HG02610 (cell line): Measurements from ENCODE around the gene IPO8.
"Not testable (repeated sequence)": the region's sequence is repeated elsewhere in the genome, so short reads cannot be mapped to it uniquely, and the experiment has no call there.

Experiments
- ATAC-seq: cut with Tn5 transposase; IDR thresholded peaks from one replicate; pipeline ENCODE4 v1.9.1; 2021; ENCODE audit warnings: mild to moderate bottlenecking, moderate library complexity; ENCODE audit not compliant: unreplicated experiment

The IPO8 gene

DNA sequence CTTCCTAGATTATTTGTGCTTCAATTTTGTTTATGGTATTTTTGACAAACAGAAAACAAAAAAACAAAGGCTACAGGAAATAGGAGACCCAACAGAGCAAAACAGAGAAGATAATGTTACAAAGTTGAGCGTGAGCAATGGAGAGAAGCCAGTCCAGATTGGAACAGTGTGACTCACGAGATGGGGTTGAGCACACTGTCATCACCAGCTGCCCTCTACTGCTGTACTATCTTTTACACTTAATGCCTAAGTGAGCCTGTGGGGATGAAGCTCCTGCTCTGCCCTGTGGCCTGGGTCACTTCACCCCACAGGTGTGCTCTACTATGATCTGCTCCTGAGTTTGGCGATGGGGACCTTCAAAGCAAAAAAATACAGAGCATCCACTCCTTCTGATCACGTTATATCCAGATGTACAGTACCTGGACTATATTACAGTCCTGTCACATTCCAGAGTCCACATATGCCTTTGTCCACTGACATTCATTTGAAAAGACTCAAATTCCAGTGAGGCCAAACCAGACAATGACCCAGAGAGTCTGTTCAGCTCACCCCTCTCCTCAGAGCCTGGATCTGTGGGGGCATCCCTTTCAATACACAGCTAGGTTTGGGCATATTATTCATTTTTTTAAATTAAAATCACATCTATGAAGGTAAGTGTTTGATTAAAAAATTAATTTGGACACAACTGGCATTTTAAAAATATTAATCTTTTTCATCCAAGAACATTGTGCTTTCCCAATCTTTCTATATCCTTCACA, 4.4 kb downstream of the IPO8 start:
- ATAC-seq: no peak

DNA sequence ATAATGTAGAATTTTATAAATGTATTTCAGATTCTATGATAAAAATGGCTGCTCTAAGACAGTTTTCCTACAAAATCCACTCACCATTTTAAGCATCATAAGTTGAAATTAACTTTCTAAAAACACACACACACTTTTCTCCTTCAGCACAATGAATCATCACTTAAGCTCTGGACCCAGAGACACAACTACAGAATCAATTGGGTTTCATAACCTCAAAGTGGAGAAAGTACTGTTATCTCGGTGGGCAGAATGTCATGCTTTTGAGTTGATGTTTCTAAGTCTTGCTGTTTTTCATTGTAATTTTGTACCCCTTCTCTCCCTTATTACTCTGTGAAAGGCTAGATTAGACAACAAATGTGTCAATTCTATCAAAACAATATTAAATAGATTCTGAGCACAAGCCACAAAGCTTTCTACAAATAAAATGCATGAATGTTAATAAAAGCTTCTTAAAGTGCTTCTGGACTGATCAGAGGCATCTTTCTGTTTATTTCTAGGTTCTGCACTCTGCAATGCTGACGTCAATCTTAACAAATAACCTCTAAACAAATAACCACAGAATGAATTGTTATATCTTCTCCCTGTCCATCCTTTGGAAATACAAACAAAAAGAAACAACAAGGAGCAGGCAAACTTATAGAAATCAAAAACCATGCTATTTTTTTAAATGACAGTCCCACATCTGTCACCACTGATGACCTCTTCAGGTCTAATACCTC, 8.2 kb downstream of the IPO8 start:
- ATAC-seq: no peak

- no peak for ATAC-seq
These were observed 16.4 kb downstream of the IPO8 start for GRCh38 chr12:30679241-30679640.

- no peak for ATAC-seq
These were observed 17.4 kb downstream of the IPO8 start for GRCh38 chr12:30678221-30678620.

DNA sequence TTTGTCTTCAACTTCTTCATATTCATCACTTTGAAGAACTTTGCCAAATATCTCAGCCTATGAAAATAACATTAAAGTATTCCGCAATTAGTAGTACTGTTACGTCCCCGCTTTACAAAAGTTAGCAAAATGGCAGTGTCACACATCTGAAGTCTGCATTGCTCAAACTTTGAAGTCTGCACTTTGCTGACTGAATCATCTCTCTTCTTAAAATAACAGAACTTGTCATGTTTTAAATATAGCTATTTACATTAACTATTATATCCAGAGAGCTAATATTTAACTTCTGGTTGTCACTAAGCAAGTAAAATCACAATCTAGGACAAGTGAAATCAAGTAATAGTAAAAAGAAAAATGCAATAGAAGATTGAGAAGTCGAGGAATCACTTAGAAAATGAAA, 34.5 kb downstream of the IPO8 start:
- ATAC-seq: no peak

DNA sequence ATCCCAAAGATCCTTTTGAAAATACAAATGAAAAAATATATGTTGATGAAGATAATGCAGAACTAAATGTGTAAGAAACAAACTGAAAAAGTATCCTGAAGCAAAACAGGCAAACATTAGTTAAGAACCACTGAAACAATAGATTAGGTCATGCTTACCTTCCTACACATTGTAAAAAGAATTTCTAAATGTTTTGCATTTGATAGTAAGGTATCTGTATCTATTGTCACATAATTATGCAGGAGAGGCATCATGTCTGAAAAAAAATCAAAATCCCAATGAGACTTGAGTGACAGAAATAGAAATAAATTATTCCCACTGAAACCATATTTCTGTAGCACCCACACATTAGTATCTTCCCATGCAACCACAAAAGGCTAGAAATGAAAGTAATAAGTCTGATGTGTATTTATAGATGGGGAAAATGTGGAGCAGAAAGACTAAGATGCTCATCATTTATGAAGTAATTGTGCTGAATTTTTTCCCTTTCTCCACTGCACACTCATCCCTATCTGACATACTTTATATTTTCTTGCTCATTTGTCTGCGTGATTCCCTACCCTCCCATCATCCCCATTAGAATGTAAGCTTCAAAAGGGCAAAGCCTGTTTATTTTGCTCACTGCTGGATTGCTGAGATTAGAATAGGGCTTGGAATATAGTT, 43.5 kb downstream of the IPO8 start:
- no peak for ATAC-seq

DNA sequence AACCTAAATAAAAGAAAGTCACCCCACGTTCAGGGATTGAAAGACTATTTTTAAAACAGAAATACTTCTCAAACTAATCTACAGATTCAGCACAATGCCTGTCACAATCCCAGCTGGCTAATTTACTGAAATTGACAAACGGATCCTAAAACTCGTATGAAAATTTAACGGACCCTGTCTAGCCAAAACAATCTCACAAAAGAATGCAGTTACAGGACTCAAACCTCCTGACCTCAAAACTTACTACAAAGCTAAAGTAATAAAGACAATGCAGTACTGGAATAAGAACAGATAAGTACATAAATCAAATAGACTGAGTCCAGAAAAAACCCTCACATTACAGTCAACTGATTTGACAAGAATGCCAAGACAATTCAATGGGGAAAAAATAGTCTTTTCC, 48.8 kb downstream of the IPO8 start:
- ATAC-seq: no peak

DNA sequence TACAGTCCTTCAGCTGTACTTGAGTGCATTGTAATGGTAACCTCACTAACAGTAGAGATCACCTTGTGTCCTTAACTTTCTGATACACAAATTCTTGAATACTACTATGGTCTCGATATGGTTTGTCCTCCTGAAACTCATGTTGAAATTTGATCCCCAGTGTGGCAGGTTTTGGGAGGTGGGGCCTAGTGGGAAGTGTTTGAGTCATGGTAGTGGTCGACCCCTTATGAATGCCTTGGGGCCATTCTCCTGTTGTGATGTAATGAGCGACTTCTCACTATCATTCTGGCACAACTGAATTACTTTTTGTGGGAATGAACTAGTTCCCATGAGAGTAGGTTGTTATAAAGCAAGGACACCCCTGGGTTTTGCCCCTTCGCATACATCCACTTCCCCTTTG, 52.3 kb downstream of the IPO8 start:
- ATAC-seq: no peak

GRCh38 chr12:30640392-30640791, 55.3 kb downstream of the IPO8 start:
- no peak for ATAC-seq

- no peak for ATAC-seq
These were observed 60.3 kb downstream of the IPO8 start for GRCh38 chr12:30635385-30635784.

- ATAC-seq: no peak
These were observed 63.9 kb downstream of the IPO8 start for GRCh38 chr12:30631740-30632139.

DNA sequence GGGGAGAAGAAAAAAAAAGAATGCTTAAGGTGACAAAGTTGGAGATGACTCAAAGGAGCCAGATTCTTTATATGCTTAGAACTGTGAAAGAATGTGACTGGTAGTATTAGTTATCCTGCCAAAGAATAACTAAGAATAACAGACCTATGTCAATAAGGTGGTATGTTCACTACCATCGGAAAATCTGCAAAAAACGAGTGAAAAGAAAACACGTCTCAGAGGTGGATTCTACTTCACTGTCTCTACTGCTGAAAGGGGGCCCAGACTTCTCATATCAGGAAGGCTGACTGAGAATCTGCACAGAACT, 64.7 kb downstream of the IPO8 start:
- ATAC-seq: no peak

- no peak for ATAC-seq
These were observed 65.3 kb downstream of the IPO8 start for GRCh38 chr12:30630076-30630978.

- ATAC-seq: no peak
These were observed 68.8 kb downstream of the IPO8 start for GRCh38 chr12:30626847-30627246.

DNA sequence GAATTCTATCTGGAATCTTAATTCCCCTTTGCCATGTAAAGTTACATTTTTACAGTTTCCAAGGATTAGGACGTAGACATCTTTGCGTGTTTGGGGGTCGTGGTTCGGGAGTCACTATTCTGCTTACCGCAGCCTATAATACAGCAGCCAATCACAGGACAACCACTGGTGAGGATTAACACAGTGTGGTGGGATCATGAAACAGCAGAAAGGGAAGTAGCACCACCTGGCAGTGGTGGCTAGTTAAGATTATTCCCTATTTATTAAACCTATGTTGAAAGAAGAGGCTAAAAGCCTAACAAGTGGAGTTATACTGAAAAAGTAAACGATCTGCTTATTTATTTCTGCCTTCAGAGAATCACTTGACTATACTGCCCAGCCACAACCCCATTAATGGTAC, 71.7 kb downstream of the IPO8 start:
- no peak for ATAC-seq

DNA sequence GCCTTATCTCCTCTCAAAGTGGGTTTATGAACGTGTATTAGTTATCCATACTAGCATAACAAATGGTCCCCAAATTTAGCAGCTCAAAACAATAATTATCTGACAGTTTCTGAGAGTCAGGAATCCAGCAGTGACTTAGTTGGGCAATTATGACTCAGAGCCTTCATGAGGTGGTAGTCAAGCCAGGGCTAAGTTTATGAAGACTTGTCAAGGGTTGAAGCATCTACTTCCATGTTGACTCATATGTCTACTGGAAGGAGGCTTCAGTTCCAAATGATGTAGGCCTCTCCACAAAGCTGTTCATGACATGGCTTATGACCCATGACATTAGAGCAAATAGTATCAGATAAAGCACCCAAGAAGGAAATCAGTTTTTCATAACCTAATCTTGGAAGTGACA, 73.2 kb downstream of the IPO8 start:
- ATAC-seq: peak; percentile 99

DNA sequence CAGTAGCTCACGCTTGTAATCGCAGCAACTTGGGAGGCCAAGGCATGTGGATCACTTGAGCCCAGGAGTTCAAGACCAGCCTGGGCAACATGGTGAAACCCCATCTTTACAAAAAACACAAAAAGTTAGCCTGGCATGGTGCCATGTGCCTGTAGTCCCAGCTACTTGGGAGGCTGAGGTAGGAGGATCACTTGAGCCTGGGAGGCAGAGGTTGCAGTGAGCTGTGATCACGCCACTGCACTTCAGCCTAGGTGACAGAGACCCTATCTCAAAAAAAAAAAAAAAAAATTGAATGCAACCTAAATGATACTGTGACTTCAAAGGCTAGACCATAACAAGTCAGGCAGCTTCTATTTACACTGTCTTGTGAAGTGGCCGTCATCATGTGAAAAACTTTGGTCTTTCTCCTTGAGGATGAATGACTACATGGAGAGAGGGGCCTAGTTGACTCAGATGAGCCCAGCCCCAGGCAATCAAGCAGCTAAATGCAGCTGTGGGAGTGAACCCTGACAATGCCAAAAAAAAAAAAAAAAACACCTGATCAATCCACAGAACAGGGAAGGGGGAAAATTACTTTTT, 73.9 kb downstream of the IPO8 start:
- not testable (repeated sequence) for ATAC-seq

DNA sequence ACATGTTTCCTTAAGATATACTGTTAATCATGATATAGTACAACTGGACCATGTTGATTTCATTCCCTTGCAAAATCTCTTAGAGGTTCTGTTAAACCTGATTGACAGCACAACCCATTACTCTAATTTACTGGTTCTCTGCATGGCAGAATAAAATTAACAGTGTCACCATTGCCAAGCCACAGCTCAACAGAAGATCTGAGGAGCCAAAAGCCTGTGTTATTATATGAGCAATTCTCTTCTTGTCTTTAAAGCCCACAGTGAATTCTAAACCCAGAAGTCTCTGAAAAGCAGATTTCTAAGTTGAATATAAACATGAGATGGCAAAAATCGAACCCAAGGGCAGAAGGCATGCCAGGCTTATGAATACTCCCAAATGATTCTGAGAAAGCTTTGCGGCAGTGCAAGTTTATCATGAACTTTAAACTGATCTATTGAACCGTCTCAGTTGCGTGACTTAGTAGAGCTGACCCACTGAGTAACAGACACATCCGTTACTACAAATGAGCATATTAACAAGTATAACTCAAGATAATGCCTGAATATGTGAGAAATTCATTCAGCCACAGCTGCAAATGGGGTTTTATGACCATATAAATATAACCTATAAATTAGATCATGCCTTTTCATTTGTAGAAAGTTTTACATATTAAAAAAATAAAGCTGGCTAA, 78.2 kb downstream of the IPO8 start:
- ATAC-seq: no peak

GRCh38 chr12:30614031-30614430, 81.6 kb downstream of the IPO8 start:
- ATAC-seq: no peak

DNA sequence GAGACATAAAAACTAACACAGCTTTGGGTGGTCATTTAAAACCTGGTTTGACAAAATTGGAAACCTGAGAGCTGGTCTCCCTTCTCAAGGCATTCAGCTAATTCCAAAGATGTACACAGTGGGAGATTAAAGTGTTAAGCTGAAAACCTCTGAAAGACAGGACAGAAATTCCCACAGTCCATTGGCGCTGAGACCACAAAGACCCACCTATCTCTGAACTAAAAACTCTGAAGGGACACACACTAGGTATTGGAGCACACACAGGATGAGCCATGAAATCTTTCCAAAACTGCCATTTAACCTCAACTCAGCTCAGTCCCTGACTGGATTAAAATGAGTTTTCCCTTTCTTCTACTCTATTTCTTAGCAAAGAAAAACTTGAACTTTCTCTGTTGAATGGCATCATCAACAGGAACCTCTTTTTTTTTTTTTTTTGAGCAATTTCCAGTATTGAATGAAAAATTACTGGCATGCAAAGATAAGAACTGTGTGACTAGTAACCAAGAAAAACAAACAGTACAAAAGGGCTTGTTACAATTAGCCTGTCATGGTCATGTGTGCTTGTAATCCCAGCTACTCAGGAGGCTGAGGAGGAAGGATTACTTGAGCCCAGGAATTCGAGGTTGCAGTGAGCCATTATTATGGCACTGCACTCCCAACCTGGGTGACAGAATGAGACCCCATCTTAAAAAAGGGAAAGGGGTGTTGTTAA, 82.4 kb downstream of the IPO8 start:
- no peak for ATAC-seq
